Measurements from ENCODE around the gene GLDN.

GLDN gene

GRCh38 chr15:51356147-51356546 is 14.7 kb downstream of the GLDN start:
- no peak for DNase-seq (ENCODE audit: low read depth in 2 of 3, low spot score in 2 of 3)

GRCh38 chr15:51356983-51357382 is 15.5 kb downstream of the GLDN start:
- DNase-seq (ENCODE audit: low read depth in 2 of 3, low spot score in 2 of 3) = no peak

- DNase-seq (ENCODE audit: low read depth in 2 of 3, low spot score in 2 of 3) = no peak
Measured at GRCh38 chr15:51359981-51360380, 18.5 kb downstream of the GLDN start.

GRCh38 chr15:51363383-51363782 is 21.9 kb downstream of the GLDN start:
- no peak for DNase-seq (ENCODE audit: low read depth in 2 of 3, low spot score in 2 of 3)

- DNase-seq (ENCODE audit: low read depth in 2 of 3, low spot score in 2 of 3) = no peak
Measured at GRCh38 chr15:51365417-51365816, 24.0 kb downstream of the GLDN start.

- no peak for DNase-seq (ENCODE audit: low read depth in 2 of 3, low spot score in 2 of 3)
Measured at GRCh38 chr15:51366071-51366470, 24.6 kb downstream of the GLDN start.

GRCh38 chr15:51366920-51367319 is 25.5 kb downstream of the GLDN start:
- DNase-seq (ENCODE audit: low read depth in 2 of 3, low spot score in 2 of 3) = no peak

- no peak for DNase-seq (ENCODE audit: low read depth in 2 of 3, low spot score in 2 of 3)
Measured at GRCh38 chr15:51367322-51367976, 26.0 kb downstream of the GLDN start.

- DNase-seq (ENCODE audit: low read depth in 2 of 3, low spot score in 2 of 3) = no peak
Measured at GRCh38 chr15:51368307-51368706, 26.9 kb downstream of the GLDN start.

- DNase-seq (ENCODE audit: low read depth in 2 of 3, low spot score in 2 of 3) = no peak
Measured at GRCh38 chr15:51368751-51369450, 27.4 kb downstream of the GLDN start.

- DNase-seq (ENCODE audit: low read depth in 2 of 3, low spot score in 2 of 3) = no peak
Measured at GRCh38 chr15:51369451-51369761, 28.0 kb downstream of the GLDN start.

GRCh38 chr15:51371266-51371665 is 29.8 kb downstream of the GLDN start:
- DNase-seq (ENCODE audit: low read depth in 2 of 3, low spot score in 2 of 3) = no peak

GRCh38 chr15:51374131-51374530 is 32.7 kb downstream of the GLDN start:
- no peak for DNase-seq (ENCODE audit: low read depth in 2 of 3, low spot score in 2 of 3)

- no peak for DNase-seq (ENCODE audit: low read depth in 2 of 3, low spot score in 2 of 3)
Measured at GRCh38 chr15:51375966-51376640, 34.6 kb downstream of the GLDN start.

GRCh38 chr15:51377038-51377786 is 35.8 kb downstream of the GLDN start:
- no peak for DNase-seq (ENCODE audit: low read depth in 2 of 3, low spot score in 2 of 3)

- no peak for DNase-seq (ENCODE audit: low read depth in 2 of 3, low spot score in 2 of 3)
Measured at GRCh38 chr15:51378406-51378805, 37.0 kb downstream of the GLDN start.

- DNase-seq (ENCODE audit: low read depth in 2 of 3, low spot score in 2 of 3) = no peak
Measured at GRCh38 chr15:51379390-51379789, 37.9 kb downstream of the GLDN start.

GRCh38 chr15:51380999-51381806 is 39.7 kb downstream of the GLDN start:
- peak in 1 of 3 experiments; percentile 8 for DNase-seq (ENCODE audit: low read depth in 2 of 3, low spot score in 2 of 3)

GRCh38 chr15:51382787-51383186 is 41.3 kb downstream of the GLDN start:
- no peak for DNase-seq (ENCODE audit: low read depth in 2 of 3, low spot score in 2 of 3)

- no peak for DNase-seq (ENCODE audit: low read depth in 2 of 3, low spot score in 2 of 3)
Measured at GRCh38 chr15:51386029-51386428, 44.6 kb downstream of the GLDN start.

GRCh38 chr15:51386486-51386885 is 45.0 kb downstream of the GLDN start:
- DNase-seq (ENCODE audit: low read depth in 2 of 3, low spot score in 2 of 3) = no peak

Data from activated CD8-positive, alpha-beta memory T cell treated with anti-CD3 and anti-CD28 coated beads for 48 hours (primary cell).